ENCODE measurements around the gene HIF3A. TPM values are rescaled to one million over a fixed set of nuclear protein-coding genes. Genes with fewer than 3 reads are reported as not detected.

The HIF3A gene
- total RNA-seq, 1 experiment from 2014 or later, result not detected

DNA sequence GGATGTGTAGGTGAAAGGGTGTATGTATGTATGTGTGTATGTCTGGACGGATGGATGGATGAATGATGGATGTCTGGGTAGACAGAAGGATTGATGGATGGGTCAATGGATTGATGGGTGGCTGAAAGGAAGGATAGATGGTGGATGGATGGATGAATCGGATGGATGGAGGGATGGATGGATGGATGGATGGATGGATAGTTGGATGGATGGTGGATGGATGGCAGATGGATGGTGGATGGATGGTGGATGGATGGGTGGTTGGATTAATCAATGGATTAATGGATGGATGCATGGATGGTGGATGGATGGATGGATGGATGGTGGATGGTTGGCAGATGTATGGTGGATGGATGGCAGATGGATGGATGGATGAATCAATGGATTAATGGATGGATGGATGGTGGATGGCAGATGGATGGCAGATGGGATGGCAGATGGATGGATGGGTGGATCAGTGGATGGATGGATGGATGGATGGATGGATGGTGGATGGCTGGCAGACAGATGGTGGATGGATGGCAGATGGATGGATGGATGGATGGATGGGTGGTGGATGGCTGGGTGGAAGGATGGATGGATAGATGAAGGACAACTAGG, 33.6 kb downstream of the HIF3A start:
- H3K27ac ChIP-seq (ENCODE audit: low read length), result no peak overlapping the region
- no peaks in the 10 kb centered on the region for H3K9me2 ChIP-seq (replicated peaks; ENCODE audit: low read length)
- no peak overlapping the region for H3K9ac ChIP-seq (ENCODE audit: low read length)
- no peaks in the 10 kb centered on the region for H4K20me1 ChIP-seq (ENCODE audit: low read length)
- H3K4me3 ChIP-seq (ENCODE audit: low read length), result no peak overlapping the region
- no peaks in the 10 kb centered on the region for H3K27me3 ChIP-seq (ENCODE audit: low read length)
- no peak overlapping the region for H3K4me2 ChIP-seq (ENCODE audit: low read length)
- H3K79me2 ChIP-seq (ENCODE audit: low read length), result no peaks in the 10 kb centered on the region
- H3K4me1 ChIP-seq (ENCODE audit: insufficient read depth, low read length), result no peaks in the 10 kb centered on the region
- DNase-seq (no peak), ATAC-seq (no peak)
- POLR2A ChIA-PET (ENCODE audit: unreplicated experiment), result no interaction called here
- H3K9me3 ChIP-seq (ENCODE audit: low read length), result 0 out of 2 replicates have a peak, but pooled peaks cover 4% of the 10 kb centered on the region
- H3K36me3 ChIP-seq (ENCODE audit: low read depth, low read length), result no peaks in the 10 kb centered on the region
- CTCF ChIA-PET, result no interaction called here
- no peaks in the 10 kb centered on the region for H3F3A ChIP-seq (ENCODE audit: low read length, unreplicated experiment)
- intact Hi-C loops (cut with micrococcal nuclease), result no loop called here
- no peak overlapping the region for H2AFZ ChIP-seq (ENCODE audit: low read length)
- TF ChIP-seq EZH2 (IDR thresholded peaks at IDR 0.05; ENCODE audit: low read length, unreplicated experiment) (no peak), CTCF (conservative IDR thresholded peaks at IDR 0.05; ENCODE audit: low read depth, low read length) (no peak), EZH2phosphoT487 (IDR thresholded peaks at IDR 0.05; ENCODE audit: borderline replicate concordance, low read length) (no peak)
- no TSS peak for BruUV-seq (replicated peaks)

GRCh38 chr19:46337487-46337886, 40.6 kb downstream of the HIF3A start:
- Histone ChIP-seq H3K4me3 (ENCODE audit: low read length) (no peak overlapping the region), H3K79me2 (ENCODE audit: low read length) (no peaks in the 10 kb centered on the region), H3K36me3 (ENCODE audit: low read depth, low read length) (no peaks in the 10 kb centered on the region), H3F3A (ENCODE audit: low read length, unreplicated experiment) (no peaks in the 10 kb centered on the region), H3K4me2 (ENCODE audit: low read length) (no peak overlapping the region), H3K9ac (ENCODE audit: low read length) (no peak overlapping the region), H2AFZ (ENCODE audit: low read length) (no peak overlapping the region), H3K9me3 (ENCODE audit: low read length) (no peaks in the 10 kb centered on the region), H3K4me1 (ENCODE audit: insufficient read depth, low read length) (no peaks in the 10 kb centered on the region), H3K9me2 (replicated peaks; ENCODE audit: low read length) (no peaks in the 10 kb centered on the region), H3K27me3 (ENCODE audit: low read length) (no peaks in the 10 kb centered on the region), H3K27ac (ENCODE audit: low read length) (no peak overlapping the region), H4K20me1 (ENCODE audit: low read length) (no peaks in the 10 kb centered on the region)
- TF ChIP-seq EZH2 (IDR thresholded peaks at IDR 0.05; ENCODE audit: low read length, unreplicated experiment) (no peak), EZH2phosphoT487 (IDR thresholded peaks at IDR 0.05; ENCODE audit: borderline replicate concordance, low read length) (no peak), CTCF (conservative IDR thresholded peaks at IDR 0.05; ENCODE audit: low read depth, low read length) (no peak)
- ChIA-PET POLR2A (ENCODE audit: unreplicated experiment) (no interaction called here), CTCF (no interaction called here)
- no TSS peak for BruUV-seq (replicated peaks)
- ATAC-seq (no peak), DNase-seq (no peak)
- intact Hi-C loops (cut with micrococcal nuclease), result no loop called here

DNA sequence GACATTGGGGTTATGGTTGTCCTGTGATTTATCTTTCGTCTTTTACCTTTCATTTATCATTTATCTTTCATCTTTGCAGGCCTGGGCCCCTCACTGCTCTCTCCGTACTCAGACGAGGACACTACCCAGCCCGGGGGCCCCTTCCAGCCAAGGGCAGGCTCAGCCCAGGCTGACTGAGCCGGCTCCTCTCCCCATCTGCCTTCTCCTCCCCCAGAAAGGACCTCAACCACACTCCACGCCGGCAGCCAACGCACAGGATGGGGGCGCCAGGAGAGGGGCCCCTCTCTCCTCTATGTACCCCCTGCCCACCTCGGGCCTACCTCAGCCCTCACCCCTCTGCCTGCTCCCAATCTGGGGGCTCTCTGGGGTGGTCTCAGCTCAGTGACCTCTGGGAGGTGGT, 42.6 kb downstream of the HIF3A start:
- H3K27ac ChIP-seq (ENCODE audit: low read length), result no peak overlapping the region
- no peaks in the 10 kb centered on the region for H3K4me1 ChIP-seq (ENCODE audit: insufficient read depth, low read length)
- no peaks in the 10 kb centered on the region for H3F3A ChIP-seq (ENCODE audit: low read length, unreplicated experiment)
- H3K27me3 ChIP-seq (ENCODE audit: low read length), result no peaks in the 10 kb centered on the region
- no peaks in the 10 kb centered on the region for H3K79me2 ChIP-seq (ENCODE audit: low read length)
- ChIA-PET POLR2A (ENCODE audit: unreplicated experiment) (no interaction called here), CTCF (no interaction called here)
- intact Hi-C loops (cut with micrococcal nuclease), result no loop called here
- no peak for ATAC-seq
- no TSS peak for BruUV-seq (replicated peaks)
- H3K9me3 ChIP-seq (ENCODE audit: low read length), result no peaks in the 10 kb centered on the region
- DNase-seq, result no peak
- no peaks in the 10 kb centered on the region for H4K20me1 ChIP-seq (ENCODE audit: low read length)
- H3K4me3 ChIP-seq (ENCODE audit: low read length), result no peak overlapping the region
- H3K9ac ChIP-seq (ENCODE audit: low read length), result no peak overlapping the region
- H2AFZ ChIP-seq (ENCODE audit: low read length), result no peak overlapping the region
- TF ChIP-seq EZH2 (IDR thresholded peaks at IDR 0.05; ENCODE audit: low read length, unreplicated experiment) (no peak), EZH2phosphoT487 (IDR thresholded peaks at IDR 0.05; ENCODE audit: borderline replicate concordance, low read length) (no peak)
- H3K36me3 ChIP-seq (ENCODE audit: low read depth, low read length), result no peaks in the 10 kb centered on the region
- no peaks in the 10 kb centered on the region for H3K9me2 ChIP-seq (replicated peaks; ENCODE audit: low read length)
- H3K4me2 ChIP-seq (ENCODE audit: low read length), result no peak overlapping the region
